Astrocyte of the spinal cord (primary cell): ENCODE measurements around the gene H1-8.
A peak's percentile ranks its signal among the peaks of the same experiment; 100 is the strongest.

Experiments used
- DNase-seq: peaks from one replicate; pipeline ENCODE4 v3.0.0; 2011; ENCODE audit warnings: low read depth, low spot score
- H3K4me3 ChIP-seq: 2 replicates; pipeline ENCODE4 v1.5.1; 2011; ENCODE audit warnings: low read depth, mild to moderate bottlenecking, low read length, moderate library complexity
- in situ Hi-C: cut with HindIII; loops from 2 replicates; pipeline ENCODE4 v1.10.0; 2017; ENCODE audit warnings: low sequenced_read_pairs
- TF ChIP-seq, protein P1 (sequence below): IDR thresholded peaks from 2 replicates; pipeline ENCODE4 v1.5.1; 2012; ENCODE audit warnings: low read depth, mild to moderate bottlenecking, low read length, inconsistent platforms

H1-8 gene

GRCh38 chr3:129556358-129556695 is 13.4 kb downstream of the H1-8 start:
- TF ChIP-seq, protein P1, sequence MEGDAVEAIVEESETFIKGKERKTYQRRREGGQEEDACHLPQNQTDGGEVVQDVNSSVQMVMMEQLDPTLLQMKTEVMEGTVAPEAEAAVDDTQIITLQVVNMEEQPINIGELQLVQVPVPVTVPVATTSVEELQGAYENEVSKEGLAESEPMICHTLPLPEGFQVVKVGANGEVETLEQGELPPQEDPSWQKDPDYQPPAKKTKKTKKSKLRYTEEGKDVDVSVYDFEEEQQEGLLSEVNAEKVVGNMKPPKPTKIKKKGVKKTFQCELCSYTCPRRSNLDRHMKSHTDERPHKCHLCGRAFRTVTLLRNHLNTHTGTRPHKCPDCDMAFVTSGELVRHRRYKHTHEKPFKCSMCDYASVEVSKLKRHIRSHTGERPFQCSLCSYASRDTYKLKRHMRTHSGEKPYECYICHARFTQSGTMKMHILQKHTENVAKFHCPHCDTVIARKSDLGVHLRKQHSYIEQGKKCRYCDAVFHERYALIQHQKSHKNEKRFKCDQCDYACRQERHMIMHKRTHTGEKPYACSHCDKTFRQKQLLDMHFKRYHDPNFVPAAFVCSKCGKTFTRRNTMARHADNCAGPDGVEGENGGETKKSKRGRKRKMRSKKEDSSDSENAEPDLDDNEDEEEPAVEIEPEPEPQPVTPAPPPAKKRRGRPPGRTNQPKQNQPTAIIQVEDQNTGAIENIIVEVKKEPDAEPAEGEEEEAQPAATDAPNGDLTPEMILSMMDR, result no peak
- H3K4me3 ChIP-seq, result no peak overlapping the region
- in situ Hi-C loops, result no loop called here
- DNase-seq, result no peak

DNA sequence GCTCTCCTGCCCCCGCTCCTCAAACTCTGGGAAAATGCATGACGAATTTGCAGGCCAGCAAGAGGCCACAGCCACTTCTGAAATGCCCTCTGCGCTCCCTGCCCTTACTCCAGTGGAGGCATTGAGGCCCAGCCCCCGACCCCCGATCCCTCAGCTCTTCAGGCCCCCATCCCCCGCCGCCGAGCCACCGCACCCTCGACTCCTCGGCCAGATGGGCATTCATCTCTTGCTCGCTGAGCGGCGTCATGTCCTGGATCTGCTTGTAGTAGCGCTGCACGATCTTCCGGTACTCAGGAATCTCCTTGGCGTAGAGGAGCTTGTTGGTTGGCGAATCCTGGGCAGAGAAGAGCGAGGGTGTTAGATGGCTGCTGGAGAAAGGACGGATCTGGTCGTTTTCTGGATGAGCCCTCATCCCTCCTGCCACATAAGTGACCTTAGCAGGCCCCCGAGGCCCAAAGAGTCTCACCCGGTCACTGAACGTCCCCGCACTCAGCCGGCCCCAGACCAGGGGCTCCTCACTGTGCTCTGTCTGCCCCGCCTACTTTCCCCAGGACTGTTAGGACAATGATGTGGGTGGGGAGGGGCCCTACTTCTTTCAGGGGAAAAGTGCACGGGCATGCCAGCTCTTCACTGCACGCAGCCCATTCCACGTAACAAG is 14.0 kb downstream of the H1-8 start:
- no peak overlapping the region for H3K4me3 ChIP-seq
- TF ChIP-seq, protein P1, result no peak
- DNase-seq, result no peak
- in situ Hi-C loops, result no loop called here

GRCh38 chr3:129557548-129557894 is 14.5 kb downstream of the H1-8 start:
- in situ Hi-C loops, result no loop called here
- DNase-seq, result peak; percentile 39
- TF ChIP-seq, protein P1, result no peak
- no peak overlapping the region for H3K4me3 ChIP-seq

- TF ChIP-seq, protein P1, result no peak
- no peak overlapping the region for H3K4me3 ChIP-seq
- in situ Hi-C loops, result no loop called here
- DNase-seq, result peak; percentile 24
Measured at GRCh38 chr3:129558081-129558771, 15.3 kb downstream of the H1-8 start.

DNA sequence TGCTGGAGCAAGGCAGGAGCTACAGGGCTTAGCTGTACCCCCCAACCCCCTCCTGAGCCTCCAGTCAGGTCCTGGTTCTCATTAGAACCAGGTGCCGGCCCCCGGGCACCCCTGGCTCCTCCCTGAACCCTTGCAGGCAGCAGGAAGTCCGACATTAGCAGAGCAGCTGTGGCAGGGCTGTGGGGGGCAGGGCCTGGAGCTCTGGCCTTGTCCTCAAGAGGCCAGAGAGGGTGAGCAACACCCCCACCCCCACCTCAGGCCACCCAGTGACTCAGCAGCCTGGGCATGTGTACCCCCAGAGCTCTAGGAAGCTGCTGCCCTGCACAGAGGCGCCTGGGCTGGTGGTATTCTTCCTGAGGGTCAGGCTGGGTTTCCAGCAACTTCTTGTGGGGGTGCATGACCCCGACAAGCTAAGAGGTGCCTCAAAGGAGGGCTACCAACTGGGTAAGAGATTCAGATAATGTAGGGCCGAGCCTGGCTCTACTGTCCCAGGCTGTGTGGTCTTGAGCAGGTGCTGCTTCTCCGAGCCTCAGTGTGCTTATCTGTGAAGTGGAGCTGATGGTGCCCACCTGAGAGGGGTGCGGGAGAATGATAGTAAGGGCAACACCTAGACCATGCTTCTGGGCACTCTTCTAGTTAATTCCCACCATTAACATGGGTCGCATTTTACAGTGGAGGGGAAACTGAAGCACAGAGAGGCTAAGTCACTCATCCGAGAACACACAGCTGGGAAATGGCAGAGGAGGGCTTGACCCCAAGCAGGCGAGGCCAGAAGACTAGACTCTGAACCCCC is 16.0 kb downstream of the H1-8 start:
- peak; percentile 61 for DNase-seq
- no peak overlapping the region for H3K4me3 ChIP-seq
- in situ Hi-C loops, result no loop called here
- TF ChIP-seq, protein P1, result no peak

GRCh38 chr3:129559565-129560079 is 16.6 kb downstream of the H1-8 start:
- DNase-seq, result no peak
- TF ChIP-seq, protein P1, result no peak
- H3K4me3 ChIP-seq, result no peak overlapping the region
- in situ Hi-C loops, result no loop called here
